Bone marrow (tissue), 2 donors: ENCODE results near the gene KRTAP10-11.
"Not testable (repeated sequence)": the region's sequence is repeated elsewhere in the genome, so short reads cannot be mapped to it uniquely, and the experiment has no call there.

Experiments used
- DNase-seq, 2 donors: peaks; one replicate each; lab custom pipeline; 2025; lab: John Stamatoyannopoulos, UW

The KRTAP10-11 gene

GRCh38 chr21:44639331-44639655 lies 6.9 kb upstream of the KRTAP10-11 start:
- DNase-seq = no peak

GRCh38 chr21:44640761-44641160 lies 5.5 kb upstream of the KRTAP10-11 start:
- no peak for DNase-seq

GRCh38 chr21:44643741-44644310 lies 2.4 kb upstream of the KRTAP10-11 start:
- no peak for DNase-seq

- DNase-seq = no peak
Measured at GRCh38 chr21:44644878-44645277, 1.3 kb upstream of the KRTAP10-11 start.

- no peak for DNase-seq
Measured at GRCh38 chr21:44647222-44647552, 973 bp downstream of the KRTAP10-11 start.

- DNase-seq = no peak
Measured at GRCh38 chr21:44648557-44649311, 2.5 kb downstream of the KRTAP10-11 start.

- no peak for DNase-seq
Measured at GRCh38 chr21:44649521-44650100, 3.4 kb downstream of the KRTAP10-11 start.

GRCh38 chr21:44650265-44650972 lies 4.2 kb downstream of the KRTAP10-11 start:
- no peak for DNase-seq

GRCh38 chr21:44650973-44651675 lies 4.9 kb downstream of the KRTAP10-11 start:
- no peak for DNase-seq

- DNase-seq = no peak
Measured at GRCh38 chr21:44653123-44653522, 6.9 kb downstream of the KRTAP10-11 start.

- DNase-seq = no peak
Measured at GRCh38 chr21:44653656-44654575, 7.7 kb downstream of the KRTAP10-11 start.

GRCh38 chr21:44654576-44655175 lies 8.5 kb downstream of the KRTAP10-11 start, which contains the start of gene KRTAP12-4:
Gene KRTAP12-4 (minus strand): TSS chr21:44654659. CDS start chr21:44654614, 45 bp downstream.
- no peak for DNase-seq

- DNase-seq = no peak
Measured at GRCh38 chr21:44656868-44657267, 10.7 kb downstream of the KRTAP10-11 start.

- no peak for DNase-seq
Measured at GRCh38 chr21:44657635-44658540, 11.7 kb downstream of the KRTAP10-11 start, which contains the start of gene KRTAP12-3. Gene KRTAP12-3 (plus strand): TSS chr21:44657932. CDS start chr21:44657980, 48 bp downstream.

GRCh38 chr21:44658541-44658910 lies 12.3 kb downstream of the KRTAP10-11 start:
- no peak for DNase-seq

GRCh38 chr21:44658913-44659595 lies 12.8 kb downstream of the KRTAP10-11 start:
- no peak for DNase-seq

GRCh38 chr21:44661567-44661966 lies 15.4 kb downstream of the KRTAP10-11 start:
- DNase-seq = not testable (repeated sequence)

GRCh38 chr21:44664691-44665090 lies 18.5 kb downstream of the KRTAP10-11 start:
- DNase-seq = no peak
